Endodermal cell (in vitro differentiated cells): ENCODE results near the gene MYO1B. TPM values are rescaled to one million over a fixed set of nuclear protein-coding genes. Genes with fewer than 3 reads are reported as not detected.

Experiments used
- DNase-seq: peaks from one replicate; pipeline ENCODE4 v3.0.0-alpha.2; 2017
- H3K27ac ChIP-seq: 2 replicates; pipeline ENCODE4 v1.5.1; 2013; ENCODE audit warnings: mild to moderate bottlenecking, low read depth, low read length, moderate library complexity
- H3K27me3 ChIP-seq: 2 replicates; pipeline ENCODE4 v1.6.1; 2013; ENCODE audit warnings: mild to moderate bottlenecking, low read length, moderate library complexity; ENCODE audit not compliant: insufficient read depth, control insufficient read depth, poor library complexity, severe bottlenecking
- H3K36me3 ChIP-seq: 2 replicates; pipeline ENCODE4 v1.7.0; 2013; ENCODE audit warnings: mild to moderate bottlenecking, low read length, moderate library complexity; ENCODE audit not compliant: control insufficient read depth, insufficient read depth
- H3K4me1 ChIP-seq: one replicate; pipeline ENCODE4 v1.7.0; 2013; ENCODE audit warnings: low read length; ENCODE audit not compliant: control insufficient read depth, insufficient read depth
- H3K4me3 ChIP-seq: 2 replicates; pipeline ENCODE4 v1.5.1; 2013; ENCODE audit warnings: mild to moderate bottlenecking, low read length, moderate library complexity
- H3K9ac ChIP-seq: 2 replicates; pipeline ENCODE4 v1.6.1; 2013; ENCODE audit warnings: mild to moderate bottlenecking, low read length, moderate library complexity; ENCODE audit not compliant: poor library complexity, severe bottlenecking; ENCODE audit errors: extremely low read depth
- H3K9me3 ChIP-seq: 2 replicates; pipeline ENCODE4 v1.6.1; 2013; ENCODE audit warnings: mild to moderate bottlenecking, low read length, moderate library complexity; ENCODE audit not compliant: control insufficient read depth
- H3K27ac Mint-ChIP-seq: 2 replicates; pipeline ENCODE4 v1.8.0; 2020; ENCODE audit warnings: mixed read lengths
- H3K27me3 Mint-ChIP-seq: 2 replicates; pipeline ENCODE4 v1.8.0; 2021; ENCODE audit warnings: mild to moderate bottlenecking, mixed read lengths; ENCODE audit not compliant: insufficient read depth
- H3K36me3 Mint-ChIP-seq: 2 replicates; pipeline ENCODE4 v1.8.0; 2020; ENCODE audit warnings: low read depth, mixed read lengths
- H3K4me1 Mint-ChIP-seq: 2 replicates; pipeline ENCODE4 v1.8.0; 2020; ENCODE audit warnings: mixed read lengths
- H3K4me3 Mint-ChIP-seq: 2 replicates; pipeline ENCODE4 v1.8.0; 2020; ENCODE audit warnings: mild to moderate bottlenecking, moderate library complexity, mixed read lengths
- H3K9me3 Mint-ChIP-seq: 2 replicates; pipeline ENCODE4 v1.8.0; 2020; ENCODE audit warnings: mild to moderate bottlenecking, mixed read lengths
- CTCF ChIP-seq: fragments of 200-600 bp; sonication (generic); conservative IDR thresholded peaks from 2 replicates; pipeline ENCODE4 v1.5.0; 2021; ENCODE audit warnings: antibody characterized with exemption, mild to moderate bottlenecking
- WGBS, 2 experiments: methylation state at CpG; one replicate each; pipeline versions ENCODE4 v1.1.5 to v1.1.7; 2013; ENCODE audit warnings: missing lambda C conversion rate in 2 of 2, mixed read lengths in 1 of 2; ENCODE audit not compliant: insufficient coverage in 1 of 2, insufficient read length in 1 of 2; 5-methylcytosine and 5-hydroxymethylcytosine counted together
- total RNA-seq, 2 donors: library from RNA; stranded (reverse); fragmentation: NEBNext Ultra II Directional in 1 of 2; extraction: Animal tissue kit (Norgen Biotek cat#: 25700) in 1 of 2; gene quantifications; 2 replicates in 1 of 2; 3 replicates in 1 of 2; pipeline ENCODE4 v1.2.1, GENCODE V29; 2021

The MYO1B gene
- total RNA-seq, 2 donors from 2014 or later: 145 to 154 TPM

- DNase-seq: no peak
- Histone ChIP-seq H3K9ac (no peak overlapping the region), H3K27ac (no peak overlapping the region), H3K4me3 (no peak overlapping the region), H3K9me3 (peaks cover 8% of the 10 kb centered on the region), H3K4me1 (peaks cover 5% of the 10 kb centered on the region), H3K27me3 (no peaks in the 10 kb centered on the region), H3K36me3 (no peaks in the 10 kb centered on the region)
- H3K27me3 Mint-ChIP-seq: no peaks in the 10 kb centered on the region
- no peaks in the 10 kb centered on the region for H3K9me3 Mint-ChIP-seq
- no peak overlapping the region for H3K4me3 Mint-ChIP-seq
- H3K27ac Mint-ChIP-seq: no peak overlapping the region
- no peak for TF ChIP-seq CTCF
- H3K36me3 Mint-ChIP-seq: no peaks in the 10 kb centered on the region
- 91 to 100% methylated on average over 6 of the region's 6 CpGs for whole genome bisulfite sequencing, 2 experiments
- H3K4me1 Mint-ChIP-seq: peaks cover 26% of the 10 kb centered on the region
These were observed 16.3 kb upstream of the MYO1B start for GRCh38 chr2:191228861-191229260.

GRCh38 chr2:191230174-191230573, 15.0 kb upstream of the MYO1B start:
- Histone ChIP-seq H3K36me3 (no peaks in the 10 kb centered on the region), H3K27me3 (no peaks in the 10 kb centered on the region), H3K4me3 (no peak overlapping the region), H3K27ac (no peak overlapping the region), H3K9me3 (peaks cover 8% of the 10 kb centered on the region), H3K9ac (no peak overlapping the region), H3K4me1 (peaks cover 5% of the 10 kb centered on the region)
- Mint-ChIP-seq H3K4me3 (no peak overlapping the region), H3K27ac (no peak overlapping the region), H3K4me1 (peaks cover 23% of the 10 kb centered on the region), H3K9me3 (no peaks in the 10 kb centered on the region), H3K36me3 (no peaks in the 10 kb centered on the region), H3K27me3 (no peaks in the 10 kb centered on the region)
- TF ChIP-seq CTCF: no peak
- DNase-seq: no peak
- WGBS, 2 experiments: 73 to 93% methylated on average over 4 to 5 of the region's 5 CpGs

GRCh38 chr2:191231995-191232394, 13.2 kb upstream of the MYO1B start:
- H3K9ac ChIP-seq: no peak overlapping the region
- Mint-ChIP-seq H3K9me3 (no peaks in the 10 kb centered on the region), H3K27me3 (no peaks in the 10 kb centered on the region), H3K4me3 (no peak overlapping the region), H3K4me1 (peaks cover 12% of the 10 kb centered on the region), H3K27ac (peak overlapping the region; percentile 2), H3K36me3 (no peaks in the 10 kb centered on the region)
- H3K4me1 ChIP-seq: peaks cover 5% of the 10 kb centered on the region
- peaks cover 8% of the 10 kb centered on the region for H3K9me3 ChIP-seq
- 23 to 38% methylated on average over 2 of the region's 2 CpGs for WGBS, 2 experiments
- DNase-seq: no peak
- peak; percentile 72 for TF ChIP-seq CTCF
- H3K36me3 ChIP-seq: no peaks in the 10 kb centered on the region
- H3K27me3 ChIP-seq: no peaks in the 10 kb centered on the region
- no peak overlapping the region for H3K27ac ChIP-seq
- no peak overlapping the region for H3K4me3 ChIP-seq
